ENCODE data around the gene U2AF1L4.
A peak's percentile ranks its signal among the peaks of the same experiment; 100 is the strongest.

- TF ChIP-seq CTCF (IDR thresholded peaks at IDR 0.05; ENCODE audit: low read depth, low read length): peak; percentile 44
- TF ChIP-seq EZH2phosphoT487 (IDR thresholded peaks at IDR 0.05; ENCODE audit: low read depth): no peak
Measured at GRCh38 chr19:35790981-35791813, 46.0 kb upstream of the U2AF1L4 start.

Measured in OCI-LY3 (cell line).